HG03439 (cell line): ENCODE data around the gene ADAM23.

Experiments
- ATAC-seq: cut with Tn5 transposase; IDR thresholded peaks from one replicate; pipeline ENCODE4 v1.9.1; 2021; ENCODE audit warnings: mild to moderate bottlenecking, moderate library complexity; ENCODE audit not compliant: unreplicated experiment

ADAM23 gene

GRCh38 chr2:206442474-206442832 is 879 bp upstream of the ADAM23 start:
- no peak for ATAC-seq

GRCh38 chr2:206443735-206444527 is 599 bp downstream of the ADAM23 start:
- ATAC-seq: peak; percentile 65

GRCh38 chr2:206445948-206446347 is 2.6 kb downstream of the ADAM23 start:
- no peak for ATAC-seq

- peak; percentile 68 for ATAC-seq
Measured at GRCh38 chr2:206452242-206452641, 8.9 kb downstream of the ADAM23 start.

GRCh38 chr2:206452750-206453149 is 9.4 kb downstream of the ADAM23 start:
- ATAC-seq: no peak

- ATAC-seq: no peak
Measured at GRCh38 chr2:206456078-206456754, 12.9 kb downstream of the ADAM23 start.

- ATAC-seq: peak; percentile 83
Measured at GRCh38 chr2:206457188-206457634, 13.9 kb downstream of the ADAM23 start.

GRCh38 chr2:206462240-206462854 is 19.0 kb downstream of the ADAM23 start:
- no peak for ATAC-seq

GRCh38 chr2:206463685-206464084 is 20.4 kb downstream of the ADAM23 start:
- ATAC-seq: no peak

- ATAC-seq: no peak
Measured at GRCh38 chr2:206464597-206464996, 21.3 kb downstream of the ADAM23 start.

GRCh38 chr2:206471524-206472062 is 28.3 kb downstream of the ADAM23 start:
- ATAC-seq: no peak

- ATAC-seq: no peak
Measured at GRCh38 chr2:206472094-206472493, 28.8 kb downstream of the ADAM23 start.

GRCh38 chr2:206474099-206474498 is 30.8 kb downstream of the ADAM23 start:
- ATAC-seq: no peak

GRCh38 chr2:206477296-206477695 is 34.0 kb downstream of the ADAM23 start:
- ATAC-seq: no peak

GRCh38 chr2:206478340-206478739 is 35.0 kb downstream of the ADAM23 start:
- ATAC-seq: no peak

- ATAC-seq: no peak
Measured at GRCh38 chr2:206480161-206480560, 36.8 kb downstream of the ADAM23 start.

- ATAC-seq: no peak
Measured at GRCh38 chr2:206480620-206481019, 37.3 kb downstream of the ADAM23 start.

GRCh38 chr2:206481056-206481455 is 37.7 kb downstream of the ADAM23 start:
- no peak for ATAC-seq

GRCh38 chr2:206482123-206482522 is 38.8 kb downstream of the ADAM23 start:
- no peak for ATAC-seq

GRCh38 chr2:206482633-206483032 is 39.3 kb downstream of the ADAM23 start:
- no peak for ATAC-seq

GRCh38 chr2:206488053-206488452 is 44.7 kb downstream of the ADAM23 start:
- no peak for ATAC-seq

- ATAC-seq: no peak
Measured at GRCh38 chr2:206488623-206489022, 45.3 kb downstream of the ADAM23 start.
